ENCODE measurements around the gene FAM83D. TPM values are rescaled to one million over a fixed set of nuclear protein-coding genes. Genes with fewer than 3 reads are reported as not detected.

The FAM83D gene
- polyA plus RNA-seq, 2 of the 4 experiments (the other 2 are of a cell fraction), result 57.1 to 58.3 TPM

GRCh38 chr20:38917657-38918056, 8.6 kb upstream of the FAM83D start:
- H3K9me3 ChIP-seq, result no peaks in the 10 kb centered on the region
- ATAC-seq, result no peak
- CTCF ChIA-PET, result interaction anchor here (0.9 to 1.8 kb wide), 4 partner anchors 8 to 35 kb away, joined by 4 to 8 read pairs (median 6); partner anchors contain the start of gene FAM83D
- POLR2A ChIA-PET, result interaction anchor here (1.2 kb wide), 1 partner anchor 9 kb away, joined by 5 read pairs; no protein-coding TSS in a partner anchor
- DNase-seq (ENCODE audit: low read depth in 1 of 2, low spot score in 1 of 2), result no peak
- H3K27ac ChIP-seq, result no peak overlapping the region
- H3K4me2 ChIP-seq, result no peak overlapping the region
- H3K4me1 ChIP-seq, result peaks cover 20% of the 10 kb centered on the region
- H3K4me3 ChIP-seq, result no peak overlapping the region
- FAIRE-seq, result no peak
- 79% methylated on average over 4 of the region's 4 CpGs for WGBS (ENCODE audit: missing lambda C conversion rate)
- TF ChIP-seq HDAC2 (IDR thresholded peaks at IDR 0.05) (no peak), TFCP2L1 (CRISPR knock-in tag; IDR thresholded peaks at IDR 0.05) (no peak)

GRCh38 chr20:38918172-38918571, 8.0 kb upstream of the FAM83D start:
- no peak overlapping the region for H3K27ac ChIP-seq
- H3K4me2 ChIP-seq, result no peak overlapping the region
- no peak for ATAC-seq
- no peak for TF ChIP-seq JUNB (IDR thresholded peaks at IDR 0.05)
- TF ChIP-seq MAZ (IDR thresholded peaks at IDR 0.05; ENCODE audit: borderline replicate concordance, low read depth, low read length), result no peak
- no peak for TF ChIP-seq CBX2 (IDR thresholded peaks at IDR 0.05; ENCODE audit: borderline replicate concordance, low read depth)
- no peak for TF ChIP-seq JUN (IDR thresholded peaks at IDR 0.05)
- TF ChIP-seq ZFP36 (IDR thresholded peaks at IDR 0.05; ENCODE audit: borderline replicate concordance, partially characterized antibody), result no peak
- no peak for TF ChIP-seq RARB (CRISPR knock-in tag; IDR thresholded peaks at IDR 0.05)
- no peak for TF ChIP-seq PHF8 (IDR thresholded peaks at IDR 0.05; ENCODE audit: borderline replicate concordance, low read depth)
- no peak for TF ChIP-seq ELK1 (IDR thresholded peaks at IDR 0.05; ENCODE audit: low read depth, low read length)
- TF ChIP-seq USF2 (IDR thresholded peaks at IDR 0.05), result no peak
- no peak for TF ChIP-seq CBX8 (IDR thresholded peaks at IDR 0.05)
- TF ChIP-seq MAX (IDR thresholded peaks at IDR 0.05), result no peak
- WGBS (ENCODE audit: missing lambda C conversion rate), result 84% methylated on average over 11 of the region's 19 CpGs
- peaks cover 15% of the 10 kb centered on the region for H3K4me1 ChIP-seq
- POLR2A ChIA-PET, result interaction anchor here (1.2 kb wide), 1 partner anchor 8 kb away, joined by 5 read pairs; no protein-coding TSS in a partner anchor
- no peak for FAIRE-seq
- H3K9me3 ChIP-seq, result no peaks in the 10 kb centered on the region
- no peak for DNase-seq (ENCODE audit: low read depth in 1 of 2, low spot score in 1 of 2)
- CTCF ChIA-PET, result interaction anchor here (1.5 to 1.8 kb wide), 4 partner anchors 8 to 35 kb away, joined by 3 to 6 read pairs (median 5); partner anchors contain the start of gene FAM83D
- no peak overlapping the region for H3K4me3 ChIP-seq

- no peak overlapping the region for H3K4me2 ChIP-seq
- CTCF ChIA-PET, result interaction anchor here (1.0 to 8.4 kb wide), 5 partner anchors 16 to 128 kb away, joined by 3 to 60 read pairs (median 5); no protein-coding TSS in a partner anchor
- no peak overlapping the region for H3K27ac ChIP-seq
- no peaks in the 10 kb centered on the region for H3K9me3 ChIP-seq
- no peak for FAIRE-seq
- H3K4me3 ChIP-seq, result no peak overlapping the region
- POLR2A ChIA-PET, result no interaction called here
- no peak for ATAC-seq
- no peak for TF ChIP-seq ESRRA (IDR thresholded peaks at IDR 0.05; ENCODE audit: borderline replicate concordance, low read length)
- no peak for TF ChIP-seq RAD21 (conservative IDR thresholded peaks at IDR 0.05 in 1 of 2, IDR thresholded peaks at IDR 0.05 in 1 of 2)
- TF ChIP-seq ZFP36 (IDR thresholded peaks at IDR 0.05; ENCODE audit: borderline replicate concordance, partially characterized antibody), result no peak
- no peak for TF ChIP-seq ZSCAN20 (CRISPR knock-in tag; IDR thresholded peaks at IDR 0.05)
- TF ChIP-seq FOSB (CRISPR knock-in tag; IDR thresholded peaks at IDR 0.05), result no peak
- TF ChIP-seq GATA3 (IDR thresholded peaks at IDR 0.05; ENCODE audit: borderline replicate concordance), result no peak
- TF ChIP-seq TP53 (CRISPR knock-in tag; IDR thresholded peaks at IDR 0.05), result no peak
- TF ChIP-seq MAZ (IDR thresholded peaks at IDR 0.05; ENCODE audit: borderline replicate concordance, low read depth, low read length), result no peak
- no peak for TF ChIP-seq E2F6 (IDR thresholded peaks at IDR 0.05; ENCODE audit: borderline replicate concordance, low read depth)
- TF ChIP-seq MAX (IDR thresholded peaks at IDR 0.05), result no peak
- no peak for TF ChIP-seq RARB (CRISPR knock-in tag; IDR thresholded peaks at IDR 0.05)
- no peak for TF ChIP-seq BHLHE40 (IDR thresholded peaks at IDR 0.05; ENCODE audit: low read depth, low read length)
- 76% methylated on average over 5 of the region's 7 CpGs for WGBS (ENCODE audit: missing lambda C conversion rate)
- H3K4me1 ChIP-seq, result peaks cover under 1% of the 10 kb centered on the region; the same call in 2 of the 3 replicates
- no peak for DNase-seq (ENCODE audit: low read depth in 1 of 2, low spot score in 1 of 2)
Observed at GRCh38 chr20:38919683-38920082, 6.5 kb upstream of the FAM83D start.
